Gastrocnemius medialis (tissue), 4 donors: ENCODE measurements around the gene HEXD.

ENCODE experiments used
- CTCF ChIP-seq, 5 experiments: fragments of 450-650 bp in 3 of 5; fragments of 200-600 bp in 2 of 5; sonication (generic) in 2 of 5; IDR thresholded peaks in 4 of 5; conservative IDR thresholded peaks in 1 of 5; 1 replicate in 4 of 5; 2 replicates in 1 of 5; pipeline ENCODE4 v1.5.1; 2016 to 2019; ENCODE audit warnings: antibody characterized with exemption in 5 of 5, mild to moderate bottlenecking in 3 of 5, moderate library complexity in 3 of 5
- POLR2A ChIP-seq, 2 donors: fragments of 450-650 bp; IDR thresholded peaks; one replicate each; pipeline ENCODE4 v1.6.1; 2017; ENCODE audit warnings: antibody characterized with exemption in 2 of 2, mild to moderate bottlenecking in 2 of 2, moderate library complexity in 2 of 2

GRCh38 chr17:82450357-82451106 is 32.4 kb downstream of the HEXD start, which contains the start of gene CYBC1:
- TF ChIP-seq POLR2A (IDR thresholded peaks at IDR 0.05) (peak; percentile 92 to 98), CTCF (IDR thresholded peaks at IDR 0.05 in 4 of 5, conservative IDR thresholded peaks at IDR 0.05 in 1 of 5) (no peak)
